A549 treated with GW870086 at 1 μM for 4 hours (cell line): Measurements from ENCODE around the gene UCK2. TPM values are rescaled to one million over a fixed set of nuclear protein-coding genes. Genes with fewer than 3 reads are reported as not detected.

ENCODE experiments used
- total RNA-seq: library from RNA; stranded (reverse); fragments of 200-300 nt; extraction: Qiagen RNA extraction; gene quantifications from 5 replicates; pipeline ENCODE4 v1.2.3, GENCODE V29; 2022; ENCODE audit warnings: low read depth

Gene UCK2
- 122 to 131 TPM (median 125 TPM) in 5 replicates for total RNA-seq

GRCh38 chr1:165827268-165828102 is at the start of gene UCK2:
TSS of gene UCK2 (plus strand) at chr1:165827614. CDS start at chr1:165827834, 220 bp downstream.

Other genes starting within 250 kb of the UCK2 start
- gene MGST3, start 196.4 kb upstream of the UCK2 start, total RNA-seq, result 210 to 259 TPM (median 217 TPM) in 5 replicates
- gene ALDH9A1, start 129.1 kb upstream of the UCK2 start, total RNA-seq, result 38.4 to 42.4 TPM (median 41.4 TPM) in 5 replicates
- 152 to 174 TPM (median 165 TPM) in 5 replicates for gene TMCO1, start 58.7 kb upstream of the UCK2 start, total RNA-seq